ENCODE data around the gene ECI1. TPM values are rescaled to one million over a fixed set of nuclear protein-coding genes. Genes with fewer than 3 reads are reported as not detected.

The ECI1 gene
- total RNA-seq, 1 experiment from 2014 or later, result 157 TPM

DNA sequence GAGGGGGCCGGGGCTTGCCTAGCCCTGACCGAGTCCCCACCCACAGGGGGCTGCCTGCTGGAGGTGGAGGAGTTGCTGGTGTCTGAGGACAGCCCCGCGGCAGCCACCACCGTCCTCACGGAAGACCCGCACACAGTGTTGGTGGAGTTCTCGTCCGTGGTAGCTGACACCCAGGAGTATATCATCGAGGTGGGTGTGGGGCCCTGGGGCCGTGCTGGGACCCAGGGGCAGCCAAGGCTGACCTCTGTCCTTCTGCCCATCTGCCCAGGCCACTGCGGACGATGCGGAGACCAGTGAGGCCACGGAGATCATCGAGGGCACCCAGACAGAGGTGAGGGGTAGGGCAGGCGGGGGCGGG, 16.6 kb downstream of the ECI1 start:
- no TSS peak for BruUV-seq (replicated peaks)
- no peak overlapping the region for H3K4me3 Mint-ChIP-seq (ENCODE audit: unreplicated experiment)
- DNase-seq, result no peak
- no peaks in the 10 kb centered on the region for H3K9me3 Mint-ChIP-seq (ENCODE audit: unreplicated experiment)
- CTCF ChIA-PET, result no interaction called here
- Histone ChIP-seq H3K4me1 (peaks cover 8% of the 10 kb centered on the region; the same call in 1 of the 2 replicates), H3K27me3 (replicated peaks; ENCODE audit: control insufficient read depth, insufficient read depth, low read length) (no peaks in the 10 kb centered on the region), H3K36me3 (ENCODE audit: control insufficient read depth, insufficient read depth, low read length) (no peaks in the 10 kb centered on the region), H3K4me3 (ENCODE audit: low read depth, low read length) (no peak overlapping the region), H3K9me3 (no peaks in the 10 kb centered on the region)
- peaks cover 49% of the 10 kb centered on the region for H3K36me3 Mint-ChIP-seq (ENCODE audit: insufficient read depth, unreplicated experiment)
- POLR2A ChIA-PET, result no interaction called here
- H3K4me1 Mint-ChIP-seq (ENCODE audit: low read depth, unreplicated experiment), result no peaks in the 10 kb centered on the region
- H3K27ac Mint-ChIP-seq (ENCODE audit: unreplicated experiment), result no peak overlapping the region
- no peaks in the 10 kb centered on the region for H3K27me3 Mint-ChIP-seq (ENCODE audit: insufficient read depth, unreplicated experiment)
- intact Hi-C loops (cut with micrococcal nuclease; ENCODE audit: unreplicated experiment), result no loop called here
- TF ChIP-seq, protein P1, sequence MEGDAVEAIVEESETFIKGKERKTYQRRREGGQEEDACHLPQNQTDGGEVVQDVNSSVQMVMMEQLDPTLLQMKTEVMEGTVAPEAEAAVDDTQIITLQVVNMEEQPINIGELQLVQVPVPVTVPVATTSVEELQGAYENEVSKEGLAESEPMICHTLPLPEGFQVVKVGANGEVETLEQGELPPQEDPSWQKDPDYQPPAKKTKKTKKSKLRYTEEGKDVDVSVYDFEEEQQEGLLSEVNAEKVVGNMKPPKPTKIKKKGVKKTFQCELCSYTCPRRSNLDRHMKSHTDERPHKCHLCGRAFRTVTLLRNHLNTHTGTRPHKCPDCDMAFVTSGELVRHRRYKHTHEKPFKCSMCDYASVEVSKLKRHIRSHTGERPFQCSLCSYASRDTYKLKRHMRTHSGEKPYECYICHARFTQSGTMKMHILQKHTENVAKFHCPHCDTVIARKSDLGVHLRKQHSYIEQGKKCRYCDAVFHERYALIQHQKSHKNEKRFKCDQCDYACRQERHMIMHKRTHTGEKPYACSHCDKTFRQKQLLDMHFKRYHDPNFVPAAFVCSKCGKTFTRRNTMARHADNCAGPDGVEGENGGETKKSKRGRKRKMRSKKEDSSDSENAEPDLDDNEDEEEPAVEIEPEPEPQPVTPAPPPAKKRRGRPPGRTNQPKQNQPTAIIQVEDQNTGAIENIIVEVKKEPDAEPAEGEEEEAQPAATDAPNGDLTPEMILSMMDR (IDR thresholded peaks at IDR 0.05; ENCODE audit: insufficient read depth in 1 of 2, low read depth in 1 of 2, low read length in 1 of 2, severe bottlenecking in 1 of 2, unreplicated experiment in 1 of 2), result no peak

GRCh38 chr16:2233872-2234812, 17.2 kb downstream of the ECI1 start:
- no peak overlapping the region for H3K4me3 ChIP-seq (ENCODE audit: low read depth, low read length)
- TF ChIP-seq, protein P1 (IDR thresholded peaks at IDR 0.05; ENCODE audit: insufficient read depth in 1 of 2, low read depth in 1 of 2, low read length in 1 of 2, severe bottlenecking in 1 of 2, unreplicated experiment in 1 of 2), result no peak
- CTCF ChIA-PET, result no interaction called here
- H3K4me3 Mint-ChIP-seq (ENCODE audit: unreplicated experiment), result no peak overlapping the region
- no peaks in the 10 kb centered on the region for H3K27me3 ChIP-seq (replicated peaks; ENCODE audit: control insufficient read depth, insufficient read depth, low read length)
- intact Hi-C loops (cut with micrococcal nuclease; ENCODE audit: unreplicated experiment), result no loop called here
- no peak overlapping the region for H3K27ac Mint-ChIP-seq (ENCODE audit: unreplicated experiment)
- no peak for DNase-seq
- H3K4me1 ChIP-seq, result peaks cover 8% of the 10 kb centered on the region; the same call in 1 of the 2 replicates
- H3K27me3 Mint-ChIP-seq (ENCODE audit: insufficient read depth, unreplicated experiment), result no peaks in the 10 kb centered on the region
- no TSS peak for BruUV-seq (replicated peaks)
- H3K36me3 ChIP-seq (ENCODE audit: control insufficient read depth, insufficient read depth, low read length), result no peaks in the 10 kb centered on the region
- H3K4me1 Mint-ChIP-seq (ENCODE audit: low read depth, unreplicated experiment), result no peaks in the 10 kb centered on the region
- POLR2A ChIA-PET, result no interaction called here
- peaks cover 46% of the 10 kb centered on the region for H3K36me3 Mint-ChIP-seq (ENCODE audit: insufficient read depth, unreplicated experiment)
- no peaks in the 10 kb centered on the region for H3K9me3 Mint-ChIP-seq (ENCODE audit: unreplicated experiment)
- H3K9me3 ChIP-seq, result no peaks in the 10 kb centered on the region

DNA sequence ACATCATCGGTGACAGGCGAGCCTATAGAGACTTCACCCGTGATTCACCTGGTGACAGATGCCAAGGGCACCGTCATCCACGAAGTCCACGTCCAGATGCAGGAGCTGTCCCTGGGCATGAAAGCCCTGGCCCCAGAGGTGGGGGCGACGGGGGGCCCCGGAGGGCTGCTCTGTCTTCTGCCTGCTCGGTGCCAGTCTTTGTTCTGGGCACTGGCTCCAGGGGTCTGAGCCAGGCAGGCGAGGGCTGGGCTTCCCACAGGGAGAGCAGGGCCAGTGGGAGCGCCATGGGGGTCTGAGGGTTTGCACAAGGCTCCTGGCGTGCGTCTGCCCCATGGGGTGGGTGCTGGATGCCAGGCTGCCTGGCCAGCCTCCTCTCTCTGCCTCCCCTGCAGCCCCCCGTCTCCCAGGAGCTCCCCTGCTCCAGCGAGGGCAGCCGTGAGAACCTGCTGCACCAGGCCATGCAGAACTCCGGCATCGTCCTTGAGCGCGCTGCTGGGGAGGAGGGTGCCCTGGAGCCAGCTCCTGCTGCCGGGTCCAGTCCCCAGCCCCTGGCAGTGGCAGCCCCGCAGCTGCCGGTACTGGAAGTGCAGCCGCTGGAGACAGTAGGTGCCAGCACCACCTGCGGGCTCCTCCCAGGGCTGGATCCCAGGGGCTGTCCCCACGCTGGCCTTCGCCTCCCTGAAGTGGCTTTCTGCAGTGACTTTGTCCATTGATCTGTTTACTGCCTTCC, 18.2 kb downstream of the ECI1 start:
- peaks cover 8% of the 10 kb centered on the region; the same call in 1 of the 2 replicates for H3K4me1 ChIP-seq
- no peaks in the 10 kb centered on the region for H3K9me3 Mint-ChIP-seq (ENCODE audit: unreplicated experiment)
- no peaks in the 10 kb centered on the region for H3K9me3 ChIP-seq
- intact Hi-C loops (cut with micrococcal nuclease; ENCODE audit: unreplicated experiment), result no loop called here
- TF ChIP-seq, protein P1 (IDR thresholded peaks at IDR 0.05; ENCODE audit: insufficient read depth in 1 of 2, low read depth in 1 of 2, low read length in 1 of 2, severe bottlenecking in 1 of 2, unreplicated experiment in 1 of 2), result no peak
- no peaks in the 10 kb centered on the region; the same call in 1 of the 2 replicates for H3K36me3 ChIP-seq (ENCODE audit: control insufficient read depth, insufficient read depth, low read length)
- POLR2A ChIA-PET, result no interaction called here
- H3K27me3 ChIP-seq (replicated peaks; ENCODE audit: control insufficient read depth, insufficient read depth, low read length), result no peaks in the 10 kb centered on the region
- BruUV-seq (replicated peaks), result no TSS peak
- H3K27ac Mint-ChIP-seq (ENCODE audit: unreplicated experiment), result no peak overlapping the region
- no peaks in the 10 kb centered on the region for H3K4me1 Mint-ChIP-seq (ENCODE audit: low read depth, unreplicated experiment)
- peaks cover 36% of the 10 kb centered on the region for H3K36me3 Mint-ChIP-seq (ENCODE audit: insufficient read depth, unreplicated experiment)
- DNase-seq, result no peak
- no peak overlapping the region for H3K4me3 ChIP-seq (ENCODE audit: low read depth, low read length)
- H3K4me3 Mint-ChIP-seq (ENCODE audit: unreplicated experiment), result no peak overlapping the region
- CTCF ChIA-PET, result no interaction called here
- no peaks in the 10 kb centered on the region for H3K27me3 Mint-ChIP-seq (ENCODE audit: insufficient read depth, unreplicated experiment)
